SU-DHL-6 (cell line): Measurements from ENCODE around the gene WDR48.

ENCODE experiments used
- H2AFZ ChIP-seq: fragments of 200-600 bp; sonication (generic); 2 replicates; pipeline ENCODE4 v1.6.1; 2014; ENCODE audit warnings: low read depth, mild to moderate bottlenecking, moderate library complexity, mixed read lengths, antibody characterized with exemption, low read length; ENCODE audit not compliant: severe bottlenecking
- H3F3A ChIP-seq: fragments of 200-600 bp; shearing (Covaris generic); 2 replicates; pipeline ENCODE4 v1.6.0; 2016; ENCODE audit warnings: antibody characterized with exemption, mild to moderate bottlenecking; ENCODE audit not compliant: insufficient read depth
- H3K27ac ChIP-seq: fragments of 200-600 bp; sonication (generic); 2 replicates; pipeline ENCODE4 v1.5.1; 2016; ENCODE audit warnings: low read depth, mild to moderate bottlenecking, low read length, moderate library complexity, mixed read lengths
- H3K27me3 ChIP-seq: fragments of 200-600 bp; sonication (generic), shearing (Covaris generic); 2 replicates; pipeline ENCODE4 v1.6.0; 2014; ENCODE audit warnings: mild to moderate bottlenecking, low read length
- H3K36me3 ChIP-seq: fragments of 200-600 bp; sonication (generic); 2 replicates; pipeline ENCODE4 v1.6.1; 2014; ENCODE audit warnings: mild to moderate bottlenecking, low read length, mixed read lengths
- H3K4me2 ChIP-seq: fragments of 300-600, 200-600 bp; shearing (Covaris generic), sonication (generic); 2 replicates; pipeline ENCODE4 v1.6.0; 2014; ENCODE audit warnings: low read length, low read depth, mild to moderate bottlenecking; ENCODE audit not compliant: poor library complexity, severe bottlenecking
- H3K4me3 ChIP-seq: fragments of 200-600 bp; sonication (generic); 2 replicates; pipeline ENCODE4 v1.5.1; 2014; ENCODE audit warnings: antibody characterized with exemption, low read length, mild to moderate bottlenecking, mixed read lengths; ENCODE audit not compliant: insufficient read depth, poor library complexity, severe bottlenecking
- H3K79me2 ChIP-seq: fragments of 200-600 bp; sonication (generic); 2 replicates; pipeline ENCODE4 v1.6.1; 2014; ENCODE audit warnings: mild to moderate bottlenecking, low read length, moderate library complexity; ENCODE audit not compliant: insufficient read depth
- H3K9ac ChIP-seq: fragments of 200-600 bp; sonication (generic); 2 replicates; pipeline ENCODE4 v1.7.0; 2014; ENCODE audit warnings: mild to moderate bottlenecking, low read length
- H3K9me2 ChIP-seq: fragments of 200-600 bp; sonication (generic); replicated peaks from 2 replicates; pipeline ENCODE4 v1.6.1; 2014; ENCODE audit warnings: low read length; ENCODE audit not compliant: insufficient read depth
- H3K9me3 ChIP-seq: fragments of 200-600 bp; sonication (generic); 2 replicates; pipeline ENCODE4 v1.6.1; 2014; ENCODE audit warnings: low read length, mixed read lengths; ENCODE audit not compliant: insufficient read depth
- H4K20me1 ChIP-seq: fragments of 200-600 bp; sonication (generic); 2 replicates; pipeline ENCODE4 v1.6.1; 2014; ENCODE audit warnings: low read depth, mild to moderate bottlenecking, antibody characterized with exemption, low read length, moderate library complexity, mixed read lengths
- EZH2phosphoT487 ChIP-seq: fragments of 200-600 bp; sonication (generic), shearing (Covaris generic); conservative IDR thresholded peaks from 2 replicates; pipeline ENCODE4 v1.6.1; 2018; ENCODE audit warnings: mild to moderate bottlenecking, antibody characterized with exemption, low read length, moderate library complexity, mixed read lengths
- TF ChIP-seq, protein P1 (sequence below): fragments of 200-600 bp; sonication (generic); IDR thresholded peaks from one replicate; pipeline ENCODE4 v1.5.1; 2017; ENCODE audit warnings: antibody characterized with exemption, mild to moderate bottlenecking, low read length, moderate library complexity; ENCODE audit not compliant: insufficient read depth, poor library complexity, severe bottlenecking

The WDR48 gene

DNA sequence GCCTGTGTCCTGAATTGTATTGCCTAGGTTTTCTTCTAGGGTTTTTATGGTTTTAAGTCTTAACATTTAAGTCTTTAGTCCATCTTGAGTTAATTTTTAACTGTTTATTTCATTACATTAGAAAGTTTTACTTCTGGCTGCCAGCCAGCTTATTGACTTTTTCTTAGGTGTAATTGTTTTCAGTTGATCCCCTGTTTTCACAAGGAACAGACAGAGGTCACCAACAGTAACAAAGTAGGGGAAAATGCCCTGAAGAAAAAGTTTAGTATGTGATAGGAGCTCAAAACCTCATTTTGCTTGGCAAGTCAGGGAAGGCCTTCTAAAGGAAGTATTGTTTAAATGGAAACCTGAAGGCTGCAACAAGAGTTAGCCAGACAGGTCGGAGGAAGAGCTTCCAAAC is 10.4 kb downstream of the WDR48 start:
- Histone ChIP-seq H3K9me2 (no peaks in the 10 kb centered on the region), H3F3A (no peaks in the 10 kb centered on the region), H3K4me3 (no peak overlapping the region), H4K20me1 (no peaks in the 10 kb centered on the region; the same call in 1 of the 2 replicates), H3K27me3 (no peaks in the 10 kb centered on the region), H2AFZ (no peak overlapping the region), H3K9ac (no peak overlapping the region), H3K4me2 (no peak overlapping the region), H3K9me3 (no peaks in the 10 kb centered on the region), H3K36me3 (no peaks in the 10 kb centered on the region), H3K79me2 (0 out of 2 replicates have a peak, but pooled peaks cover 2% of the 10 kb centered on the region), H3K27ac (no peak overlapping the region)
- no peak for TF ChIP-seq EZH2phosphoT487
- TF ChIP-seq, protein P1, sequence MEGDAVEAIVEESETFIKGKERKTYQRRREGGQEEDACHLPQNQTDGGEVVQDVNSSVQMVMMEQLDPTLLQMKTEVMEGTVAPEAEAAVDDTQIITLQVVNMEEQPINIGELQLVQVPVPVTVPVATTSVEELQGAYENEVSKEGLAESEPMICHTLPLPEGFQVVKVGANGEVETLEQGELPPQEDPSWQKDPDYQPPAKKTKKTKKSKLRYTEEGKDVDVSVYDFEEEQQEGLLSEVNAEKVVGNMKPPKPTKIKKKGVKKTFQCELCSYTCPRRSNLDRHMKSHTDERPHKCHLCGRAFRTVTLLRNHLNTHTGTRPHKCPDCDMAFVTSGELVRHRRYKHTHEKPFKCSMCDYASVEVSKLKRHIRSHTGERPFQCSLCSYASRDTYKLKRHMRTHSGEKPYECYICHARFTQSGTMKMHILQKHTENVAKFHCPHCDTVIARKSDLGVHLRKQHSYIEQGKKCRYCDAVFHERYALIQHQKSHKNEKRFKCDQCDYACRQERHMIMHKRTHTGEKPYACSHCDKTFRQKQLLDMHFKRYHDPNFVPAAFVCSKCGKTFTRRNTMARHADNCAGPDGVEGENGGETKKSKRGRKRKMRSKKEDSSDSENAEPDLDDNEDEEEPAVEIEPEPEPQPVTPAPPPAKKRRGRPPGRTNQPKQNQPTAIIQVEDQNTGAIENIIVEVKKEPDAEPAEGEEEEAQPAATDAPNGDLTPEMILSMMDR: no peak

DNA sequence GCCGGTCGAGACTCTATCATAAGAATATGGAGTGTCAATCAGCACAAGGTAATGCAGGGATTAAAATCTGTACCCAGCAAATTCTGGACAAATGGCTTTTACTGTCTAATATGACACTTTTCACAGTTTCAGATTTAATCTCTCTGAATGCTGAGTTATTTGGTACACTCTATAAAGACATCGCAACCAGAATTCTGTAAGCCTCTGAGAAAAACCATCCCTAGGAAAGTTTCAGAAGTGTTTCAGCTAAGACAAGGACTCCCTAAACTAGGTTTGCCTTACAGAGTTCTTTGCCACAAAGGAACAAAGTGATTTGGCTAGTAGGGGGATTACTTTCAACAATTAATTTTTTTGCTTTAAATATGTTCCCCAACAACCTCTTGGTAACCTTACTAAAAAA is 11.3 kb downstream of the WDR48 start:
- Histone ChIP-seq H3K79me2 (no peaks in the 10 kb centered on the region), H3F3A (no peaks in the 10 kb centered on the region)

DNA sequence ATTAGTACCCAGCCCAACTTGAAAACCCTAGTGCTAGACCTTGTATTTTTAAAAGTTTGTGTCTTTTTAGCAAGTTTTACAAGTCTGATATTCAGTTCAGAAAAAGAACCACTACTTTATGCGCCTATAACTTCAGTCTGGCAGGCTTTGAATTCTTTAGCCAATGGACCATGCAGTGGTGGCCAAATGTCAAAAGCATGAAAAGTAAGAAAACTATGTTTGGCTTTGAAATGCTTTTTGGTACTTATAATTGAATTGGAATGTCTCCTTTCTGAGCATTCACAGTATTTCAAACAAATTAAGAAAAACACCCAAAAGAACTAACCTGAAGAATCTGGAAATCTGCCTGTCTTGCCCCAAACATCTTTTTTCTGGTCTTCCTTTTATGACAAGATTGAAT is 12.8 kb downstream of the WDR48 start:
- H3K4me3 ChIP-seq: no peak overlapping the region
- H3K9me2 ChIP-seq: no peaks in the 10 kb centered on the region
- H3K9me3 ChIP-seq: no peaks in the 10 kb centered on the region
- no peaks in the 10 kb centered on the region for H3K27me3 ChIP-seq
- H3K27ac ChIP-seq: no peak overlapping the region
- no peaks in the 10 kb centered on the region; the same call in 1 of the 2 replicates for H4K20me1 ChIP-seq
- no peaks in the 10 kb centered on the region for H3K79me2 ChIP-seq
- H2AFZ ChIP-seq: no peak overlapping the region
- TF ChIP-seq, protein P1: no peak
- TF ChIP-seq EZH2phosphoT487: no peak
- no peak overlapping the region for H3K9ac ChIP-seq
- H3F3A ChIP-seq: no peaks in the 10 kb centered on the region
- no peaks in the 10 kb centered on the region for H3K36me3 ChIP-seq
- no peak overlapping the region for H3K4me2 ChIP-seq

More for the DNA sequence above, 11.3 kb downstream of the WDR48 start:
- Histone ChIP-seq H3K36me3 (no peaks in the 10 kb centered on the region), H3K27ac (no peak overlapping the region), H3K27me3 (no peaks in the 10 kb centered on the region), H3K9ac (no peak overlapping the region), H2AFZ (no peak overlapping the region), H3K4me3 (no peak overlapping the region), H3K9me2 (no peaks in the 10 kb centered on the region), H3K4me2 (no peak overlapping the region), H3K9me3 (no peaks in the 10 kb centered on the region), H4K20me1 (no peaks in the 10 kb centered on the region; the same call in 1 of the 2 replicates)
- no peak for TF ChIP-seq EZH2phosphoT487
- TF ChIP-seq, protein P1: no peak
